Esophagus muscularis mucosa (tissue), 4 donors: ENCODE measurements around the gene CARD9.

Experiments
- EP300 ChIP-seq: sonication (generic); formaldehyde crosslinking; IDR thresholded peaks from one replicate; pipeline ENCODE4 v1.6.1; 2017; ENCODE audit warnings: antibody characterized with exemption
- POLR2A ChIP-seq: fragments of 450-650 bp; IDR thresholded peaks from one replicate; pipeline ENCODE4 v1.6.1; 2017; ENCODE audit warnings: antibody characterized with exemption, moderate library complexity, mild to moderate bottlenecking, low read depth
- POLR2AphosphoS5 ChIP-seq, 2 donors: sonication (generic); formaldehyde crosslinking; IDR thresholded peaks; one replicate each; pipeline ENCODE4 v1.6.1; 2017; ENCODE audit warnings: antibody characterized with exemption in 2 of 2
- TF ChIP-seq, protein P1 (sequence below), 3 experiments: fragments of 200-600 bp in 2 of 3; fragments of 450-650 bp in 1 of 3; sonication (generic) in 2 of 3; IDR thresholded peaks; one replicate each; pipeline ENCODE4 v1.5.1; 2017 to 2019; ENCODE audit warnings: antibody characterized with exemption in 3 of 3, mild to moderate bottlenecking in 2 of 3, moderate library complexity in 1 of 3

- TF ChIP-seq POLR2A (no peak), EP300 (no peak), POLR2AphosphoS5 (IDR thresholded peaks at IDR 0.05) (no peak)
- TF ChIP-seq, protein P1, sequence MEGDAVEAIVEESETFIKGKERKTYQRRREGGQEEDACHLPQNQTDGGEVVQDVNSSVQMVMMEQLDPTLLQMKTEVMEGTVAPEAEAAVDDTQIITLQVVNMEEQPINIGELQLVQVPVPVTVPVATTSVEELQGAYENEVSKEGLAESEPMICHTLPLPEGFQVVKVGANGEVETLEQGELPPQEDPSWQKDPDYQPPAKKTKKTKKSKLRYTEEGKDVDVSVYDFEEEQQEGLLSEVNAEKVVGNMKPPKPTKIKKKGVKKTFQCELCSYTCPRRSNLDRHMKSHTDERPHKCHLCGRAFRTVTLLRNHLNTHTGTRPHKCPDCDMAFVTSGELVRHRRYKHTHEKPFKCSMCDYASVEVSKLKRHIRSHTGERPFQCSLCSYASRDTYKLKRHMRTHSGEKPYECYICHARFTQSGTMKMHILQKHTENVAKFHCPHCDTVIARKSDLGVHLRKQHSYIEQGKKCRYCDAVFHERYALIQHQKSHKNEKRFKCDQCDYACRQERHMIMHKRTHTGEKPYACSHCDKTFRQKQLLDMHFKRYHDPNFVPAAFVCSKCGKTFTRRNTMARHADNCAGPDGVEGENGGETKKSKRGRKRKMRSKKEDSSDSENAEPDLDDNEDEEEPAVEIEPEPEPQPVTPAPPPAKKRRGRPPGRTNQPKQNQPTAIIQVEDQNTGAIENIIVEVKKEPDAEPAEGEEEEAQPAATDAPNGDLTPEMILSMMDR (IDR thresholded peaks at IDR 0.05) = no peak
Measured at GRCh38 chr9:136403538-136403914, 30.1 kb upstream of the CARD9 start.
